ENCODE results near the gene JMJD1C.

DNA sequence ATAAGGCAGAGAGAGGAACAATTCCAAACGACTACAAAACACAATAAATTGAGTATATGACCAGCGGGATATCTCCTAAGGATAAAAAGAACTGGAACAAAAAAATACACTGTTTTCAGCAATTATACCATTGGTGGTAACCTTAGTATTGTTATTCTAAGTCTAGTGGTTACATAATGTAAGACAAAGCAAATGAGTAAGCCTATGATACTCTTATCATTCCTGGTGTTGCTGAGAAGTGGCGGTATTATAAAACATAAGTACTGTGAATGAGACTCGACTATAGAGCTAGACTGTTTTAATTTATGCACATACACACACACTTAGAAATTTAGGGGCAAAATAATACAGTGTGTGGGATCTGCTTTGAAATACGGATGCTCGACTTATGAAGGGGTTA, 225.0 kb downstream of the JMJD1C start:
- TF ChIP-seq, protein P1, sequence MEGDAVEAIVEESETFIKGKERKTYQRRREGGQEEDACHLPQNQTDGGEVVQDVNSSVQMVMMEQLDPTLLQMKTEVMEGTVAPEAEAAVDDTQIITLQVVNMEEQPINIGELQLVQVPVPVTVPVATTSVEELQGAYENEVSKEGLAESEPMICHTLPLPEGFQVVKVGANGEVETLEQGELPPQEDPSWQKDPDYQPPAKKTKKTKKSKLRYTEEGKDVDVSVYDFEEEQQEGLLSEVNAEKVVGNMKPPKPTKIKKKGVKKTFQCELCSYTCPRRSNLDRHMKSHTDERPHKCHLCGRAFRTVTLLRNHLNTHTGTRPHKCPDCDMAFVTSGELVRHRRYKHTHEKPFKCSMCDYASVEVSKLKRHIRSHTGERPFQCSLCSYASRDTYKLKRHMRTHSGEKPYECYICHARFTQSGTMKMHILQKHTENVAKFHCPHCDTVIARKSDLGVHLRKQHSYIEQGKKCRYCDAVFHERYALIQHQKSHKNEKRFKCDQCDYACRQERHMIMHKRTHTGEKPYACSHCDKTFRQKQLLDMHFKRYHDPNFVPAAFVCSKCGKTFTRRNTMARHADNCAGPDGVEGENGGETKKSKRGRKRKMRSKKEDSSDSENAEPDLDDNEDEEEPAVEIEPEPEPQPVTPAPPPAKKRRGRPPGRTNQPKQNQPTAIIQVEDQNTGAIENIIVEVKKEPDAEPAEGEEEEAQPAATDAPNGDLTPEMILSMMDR (IDR thresholded peaks at IDR 0.05) = no peak
- TF ChIP-seq EZH2phosphoT487 (IDR thresholded peaks at IDR 0.05) = no peak
- no peak for TF ChIP-seq EZH2 (IDR thresholded peaks at IDR 0.05)
